CD14-positive monocyte (primary cell): ENCODE data around the gene ADAMTS17. TPM values are rescaled to one million over a fixed set of nuclear protein-coding genes. Genes with fewer than 3 reads are reported as not detected.

Experiments
- DNase-seq, 3 donors: peaks; one replicate each; pipeline ENCODE4 v3.0.0-alpha.2; 2011 to 2022
- H2AFZ ChIP-seq: 2 replicates; pipeline ENCODE4 v1.6.0; 2012; ENCODE audit warnings: mild to moderate bottlenecking, low read depth, low read length, inconsistent platforms; ENCODE audit not compliant: insufficient read depth, poor library complexity, severe bottlenecking
- H3K27ac ChIP-seq, 2 donors: 1 replicate in 1 of 2; 2 replicates in 1 of 2; pipeline ENCODE4 v1.5.1; 2012 to 2013; ENCODE audit warnings: low read length in 2 of 2, control low read depth in 1 of 2, inconsistent platforms in 1 of 2, low read depth in 1 of 2, mild to moderate bottlenecking in 1 of 2
- H3K27me3 ChIP-seq, 2 donors: one replicate each; pipeline versions ENCODE4 v1.6.0 to v1.6.1; 2011 to 2013; ENCODE audit warnings: low read length in 2 of 2; ENCODE audit not compliant: control insufficient read depth in 2 of 2, insufficient read depth in 2 of 2
- H3K36me3 ChIP-seq, 2 donors: replicated peaks in 1 of 2; 1 replicate in 1 of 2; 2 replicates in 1 of 2; pipeline versions ENCODE4 v1.5.1 to v1.6.1; 2012 to 2013; ENCODE audit warnings: low read length in 2 of 2, control low read depth in 1 of 2, inconsistent platforms in 1 of 2, mild to moderate bottlenecking in 1 of 2; ENCODE audit not compliant: insufficient read depth in 2 of 2, control insufficient read depth in 1 of 2
- H3K4me1 ChIP-seq, 2 donors: 1 replicate in 1 of 2; 2 replicates in 1 of 2; pipeline versions ENCODE4 v1.5.1 to v1.6.1; 2012 to 2013; ENCODE audit warnings: low read length in 2 of 2, control low read depth in 1 of 2, inconsistent platforms in 1 of 2, mild to moderate bottlenecking in 1 of 2, moderate library complexity in 1 of 2; ENCODE audit not compliant: insufficient read depth in 2 of 2, control insufficient read depth in 1 of 2
- H3K4me2 ChIP-seq: replicated peaks from 2 replicates; pipeline ENCODE3; 2012; ENCODE audit warnings: low read length, moderate library complexity, mild to moderate bottlenecking; ENCODE audit not compliant: poor library complexity, severe bottlenecking; ENCODE audit errors: extremely low read depth
- H3K4me3 ChIP-seq, 3 experiments: fragments of 200-600 bp in 1 of 3; sonication (generic) in 1 of 3; replicated peaks in 1 of 3; 1 replicate in 2 of 3; 2 replicates in 1 of 3; pipeline ENCODE4 v1.5.1; 2011 to 2013; ENCODE audit warnings: low read length in 3 of 3, mild to moderate bottlenecking in 3 of 3, control low read depth in 2 of 3, low read depth in 2 of 3, inconsistent platforms in 1 of 3, moderate library complexity in 1 of 3
- H3K79me2 ChIP-seq: 2 replicates; pipeline ENCODE4 v1.6.0; 2012; ENCODE audit warnings: mild to moderate bottlenecking, control low read depth, inconsistent platforms, low read length, moderate library complexity; ENCODE audit not compliant: insufficient read depth
- H3K9ac ChIP-seq: 2 replicates; pipeline ENCODE4 v1.6.0; 2017; ENCODE audit warnings: low read length, mild to moderate bottlenecking; ENCODE audit not compliant: insufficient read depth, poor library complexity, severe bottlenecking
- H3K9me3 ChIP-seq, 2 donors: replicated peaks in 1 of 2; 1 replicate in 1 of 2; 2 replicates in 1 of 2; pipeline versions ENCODE4 v1.5.1 to v1.6.1; 2012 to 2013; ENCODE audit warnings: low read length in 2 of 2, control low read depth in 1 of 2; ENCODE audit not compliant: control insufficient read depth in 1 of 2, insufficient read depth in 1 of 2
- H4K20me1 ChIP-seq: 2 replicates; pipeline ENCODE4 v1.6.0; 2012; ENCODE audit warnings: mild to moderate bottlenecking, low read length, control low read depth, moderate library complexity; ENCODE audit not compliant: insufficient read depth
- H3K27ac Mint-ChIP-seq, 7 donors: one replicate each; pipeline ENCODE4 v1.8.0; 2020; ENCODE audit warnings: mild to moderate bottlenecking in 7 of 7, mixed read lengths in 7 of 7, moderate library complexity in 6 of 7, inconsistent platforms in 2 of 7
- H3K27me3 Mint-ChIP-seq, 3 donors: one replicate each; pipeline ENCODE4 v1.8.0; 2021 to 2022; ENCODE audit warnings: low read depth in 3 of 3, mild to moderate bottlenecking in 3 of 3, mixed read lengths in 3 of 3, moderate library complexity in 3 of 3, inconsistent platforms in 1 of 3
- H3K36me3 Mint-ChIP-seq, 2 donors: one replicate each; pipeline ENCODE4 v1.8.0; 2020; ENCODE audit warnings: mixed read lengths in 2 of 2, inconsistent platforms in 1 of 2, mild to moderate bottlenecking in 1 of 2
- H3K4me1 Mint-ChIP-seq: one replicate; pipeline ENCODE4 v1.8.0; 2020; ENCODE audit warnings: mild to moderate bottlenecking, mixed read lengths
- H3K4me3 Mint-ChIP-seq, 2 donors: one replicate each; pipeline ENCODE4 v1.8.0; 2020; ENCODE audit warnings: mild to moderate bottlenecking in 2 of 2, mixed read lengths in 2 of 2, moderate library complexity in 1 of 2
- H3K9me3 Mint-ChIP-seq, 7 donors: one replicate each; pipeline ENCODE4 v1.8.0; 2020 to 2022; ENCODE audit warnings: mixed read lengths in 7 of 7, mild to moderate bottlenecking in 6 of 7, moderate library complexity in 6 of 7, inconsistent platforms in 2 of 7
- CTCF ChIP-seq: fragments of 200-600 bp; IDR thresholded peaks from one replicate; pipeline ENCODE4 v1.8.0; 2022; ENCODE audit warnings: antibody characterized with exemption, mild to moderate bottlenecking
- WGBS: methylation state at CpG from one replicate; pipeline ENCODE4 v1.1.5; 2013; ENCODE audit warnings: missing lambda C conversion rate; ENCODE audit not compliant: insufficient coverage; 5-methylcytosine and 5-hydroxymethylcytosine counted together
- intact Hi-C, 2 donors: fragments of 100-400 bp; cut with micrococcal nuclease; formaldehyde crosslinking; loops; one replicate each; pipeline versions ENCODE4 v1.15.0 to v1.15.1; 2023
- polyA plus RNA-seq, 3 donors: library from polyadenylated mRNA; depleted of rRNA in 1 of 3; unstranded in 2 of 3; stranded (reverse) in 1 of 3; fragments of 300-500 nt in 2 of 3; fragments of >200 nt in 1 of 3; fragmentation: Illumina TruSeq in 2 of 3; gene quantifications; 1 replicate in 2 of 3; 2 replicates in 1 of 3; pipeline ENCODE4 v1.2.3, GENCODE V29; 2012 to 2021

ADAMTS17 gene
- polyA plus RNA-seq, 3 donors, result 0.03 to 0.25 TPM; not detected in 1

- no peaks in the 10 kb centered on the region for H3K36me3 ChIP-seq
- Mint-ChIP-seq H3K4me1 (peaks cover 6% of the 10 kb centered on the region), H3K27me3 (peaks cover 0 to 13% (median 4%) of the 10 kb centered on the region in 3 donors), H3K27ac (no peak overlapping the region), H3K4me3 (no peak overlapping the region), H3K9me3 (peaks cover 12 to 25% (median 17%) of the 10 kb centered on the region in 7 donors), H3K36me3 (no peaks in the 10 kb centered on the region)
- no peak for TF ChIP-seq CTCF
- H3K9me3 ChIP-seq, result peaks cover 13 to 35% of the 10 kb centered on the region in 2 donors
- no peak overlapping the region for H3K4me3 ChIP-seq
- intact Hi-C loops, result no loop called here
- H2AFZ ChIP-seq, result no peak overlapping the region
- H3K9ac ChIP-seq, result no peak overlapping the region
- WGBS, result 84% methylated on average over 14 of the region's 17 CpGs
- no peak overlapping the region for H3K27ac ChIP-seq
- no peak overlapping the region for H3K4me2 ChIP-seq
- H4K20me1 ChIP-seq, result no peaks in the 10 kb centered on the region
- H3K79me2 ChIP-seq, result no peaks in the 10 kb centered on the region
- no peaks in the 10 kb centered on the region for H3K27me3 ChIP-seq
- DNase-seq, result no peak
- H3K4me1 ChIP-seq, result no peaks in the 10 kb centered on the region
Measured at GRCh38 chr15:100116416-100117190, 225.2 kb downstream of the ADAMTS17 start.

- no peak for DNase-seq
- H3K27me3 ChIP-seq, result no peaks in the 10 kb centered on the region
- H3K79me2 ChIP-seq, result no peaks in the 10 kb centered on the region
- H3K27ac ChIP-seq, result no peak overlapping the region
- no peak overlapping the region for H3K4me2 ChIP-seq
- no peaks in the 10 kb centered on the region for H4K20me1 ChIP-seq
- no peak overlapping the region for H3K4me3 ChIP-seq
- Mint-ChIP-seq H3K9me3 (peaks cover 8 to 17% (median 12%) of the 10 kb centered on the region in 7 donors), H3K27ac (no peak overlapping the region), H3K36me3 (no peaks in the 10 kb centered on the region), H3K4me1 (peaks cover 10% of the 10 kb centered on the region), H3K27me3 (peaks cover 0 to 13% (median 7%) of the 10 kb centered on the region in 3 donors), H3K4me3 (no peak overlapping the region)
- no peak for TF ChIP-seq CTCF
- intact Hi-C loops, result no loop called here
- WGBS, result no CpG with 5 or more reads among the region's 6 CpGs
- peaks cover 11 to 26% of the 10 kb centered on the region in 2 donors for H3K9me3 ChIP-seq
- H3K4me1 ChIP-seq, result no peaks in the 10 kb centered on the region
- H3K9ac ChIP-seq, result no peak overlapping the region
- no peak overlapping the region for H2AFZ ChIP-seq
- no peaks in the 10 kb centered on the region for H3K36me3 ChIP-seq
Measured at GRCh38 chr15:100115711-100116090, 226.1 kb downstream of the ADAMTS17 start.
